Measurements from ENCODE around the gene DOCK9. TPM values are rescaled to one million over a fixed set of nuclear protein-coding genes. Genes with fewer than 3 reads are reported as not detected.
A peak's percentile ranks its signal among the peaks of the same experiment; 100 is the strongest.

The DOCK9 gene
- total RNA-seq, 1 experiment from 2014 or later = 36.6 TPM

GRCh38 chr13:98941536-98941935 lies 36.3 kb downstream of the DOCK9 start:
- Mint-ChIP-seq H3K4me1 (peaks cover 49% of the 10 kb centered on the region), H3K27ac (0 out of 2 replicates have a peak overlapping the region, but pooled peaks have one; percentile 29), H3K9me3 (no peaks in the 10 kb centered on the region), H3K27me3 (ENCODE audit: low read depth) (no peaks in the 10 kb centered on the region), H3K4me3 (no peak overlapping the region), H3K36me3 (no peaks in the 10 kb centered on the region)
- ChIA-PET CTCF (no interaction called here), POLR2A (no interaction called here)
- TF ChIP-seq SOX15 (CRISPR knock-in tag; IDR thresholded peaks at IDR 0.05) = no peak
- TF ChIP-seq, protein P1, sequence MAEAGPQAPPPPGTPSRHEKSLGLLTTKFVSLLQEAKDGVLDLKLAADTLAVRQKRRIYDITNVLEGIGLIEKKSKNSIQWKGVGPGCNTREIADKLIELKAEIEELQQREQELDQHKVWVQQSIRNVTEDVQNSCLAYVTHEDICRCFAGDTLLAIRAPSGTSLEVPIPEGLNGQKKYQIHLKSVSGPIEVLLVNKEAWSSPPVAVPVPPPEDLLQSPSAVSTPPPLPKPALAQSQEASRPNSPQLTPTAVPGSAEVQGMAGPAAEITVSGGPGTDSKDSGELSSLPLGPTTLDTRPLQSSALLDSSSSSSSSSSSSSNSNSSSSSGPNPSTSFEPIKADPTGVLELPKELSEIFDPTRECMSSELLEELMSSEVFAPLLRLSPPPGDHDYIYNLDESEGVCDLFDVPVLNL (CRISPR knock-in tag; IDR thresholded peaks at IDR 0.05; ENCODE audit: borderline replicate concordance, low read depth) = no peak
- TF ChIP-seq SP1 (CRISPR knock-in tag; conservative IDR thresholded peaks at IDR 0.05) = no peak
- TF ChIP-seq ZNF138 (CRISPR knock-in tag; conservative IDR thresholded peaks at IDR 0.05) = no peak
- TF ChIP-seq ZMAT4 (CRISPR knock-in tag; IDR thresholded peaks at IDR 0.05) = no peak
- TF ChIP-seq GRHL2 (CRISPR knock-in tag; IDR thresholded peaks at IDR 0.05; ENCODE audit: insufficient replicate concordance, severe bottlenecking) = no peak
- no peak for TF ChIP-seq ZNF396 (CRISPR knock-in tag; IDR thresholded peaks at IDR 0.05; ENCODE audit: borderline replicate concordance)
- no peak for TF ChIP-seq FOXK1 (CRISPR knock-in tag; IDR thresholded peaks at IDR 0.05)
- no peak for TF ChIP-seq MXD4 (CRISPR knock-in tag; IDR thresholded peaks at IDR 0.05; ENCODE audit: borderline replicate concordance)
- TF ChIP-seq NR1H2 (CRISPR knock-in tag; IDR thresholded peaks at IDR 0.05) = no peak
- TF ChIP-seq JUN (CRISPR knock-in tag; IDR thresholded peaks at IDR 0.05) = no peak
- no peak for TF ChIP-seq TEAD4 (CRISPR knock-in tag; IDR thresholded peaks at IDR 0.05)
- no peak for TF ChIP-seq FOXJ3 (CRISPR knock-in tag; IDR thresholded peaks at IDR 0.05; ENCODE audit: borderline replicate concordance)
- no peak for TF ChIP-seq ZNF416 (CRISPR knock-in tag; IDR thresholded peaks at IDR 0.05)
- TF ChIP-seq, protein P2, sequence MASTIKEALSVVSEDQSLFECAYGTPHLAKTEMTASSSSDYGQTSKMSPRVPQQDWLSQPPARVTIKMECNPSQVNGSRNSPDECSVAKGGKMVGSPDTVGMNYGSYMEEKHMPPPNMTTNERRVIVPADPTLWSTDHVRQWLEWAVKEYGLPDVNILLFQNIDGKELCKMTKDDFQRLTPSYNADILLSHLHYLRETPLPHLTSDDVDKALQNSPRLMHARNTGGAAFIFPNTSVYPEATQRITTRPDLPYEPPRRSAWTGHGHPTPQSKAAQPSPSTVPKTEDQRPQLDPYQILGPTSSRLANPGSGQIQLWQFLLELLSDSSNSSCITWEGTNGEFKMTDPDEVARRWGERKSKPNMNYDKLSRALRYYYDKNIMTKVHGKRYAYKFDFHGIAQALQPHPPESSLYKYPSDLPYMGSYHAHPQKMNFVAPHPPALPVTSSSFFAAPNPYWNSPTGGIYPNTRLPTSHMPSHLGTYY (CRISPR knock-in tag; IDR thresholded peaks at IDR 0.05) = no peak
- no peak for TF ChIP-seq ZNF263 (CRISPR knock-in tag; IDR thresholded peaks at IDR 0.05; ENCODE audit: low read depth)
- DNase-seq (ENCODE audit: low spot score) (no peak), ATAC-seq (no peak)

- TF ChIP-seq, protein P3, sequence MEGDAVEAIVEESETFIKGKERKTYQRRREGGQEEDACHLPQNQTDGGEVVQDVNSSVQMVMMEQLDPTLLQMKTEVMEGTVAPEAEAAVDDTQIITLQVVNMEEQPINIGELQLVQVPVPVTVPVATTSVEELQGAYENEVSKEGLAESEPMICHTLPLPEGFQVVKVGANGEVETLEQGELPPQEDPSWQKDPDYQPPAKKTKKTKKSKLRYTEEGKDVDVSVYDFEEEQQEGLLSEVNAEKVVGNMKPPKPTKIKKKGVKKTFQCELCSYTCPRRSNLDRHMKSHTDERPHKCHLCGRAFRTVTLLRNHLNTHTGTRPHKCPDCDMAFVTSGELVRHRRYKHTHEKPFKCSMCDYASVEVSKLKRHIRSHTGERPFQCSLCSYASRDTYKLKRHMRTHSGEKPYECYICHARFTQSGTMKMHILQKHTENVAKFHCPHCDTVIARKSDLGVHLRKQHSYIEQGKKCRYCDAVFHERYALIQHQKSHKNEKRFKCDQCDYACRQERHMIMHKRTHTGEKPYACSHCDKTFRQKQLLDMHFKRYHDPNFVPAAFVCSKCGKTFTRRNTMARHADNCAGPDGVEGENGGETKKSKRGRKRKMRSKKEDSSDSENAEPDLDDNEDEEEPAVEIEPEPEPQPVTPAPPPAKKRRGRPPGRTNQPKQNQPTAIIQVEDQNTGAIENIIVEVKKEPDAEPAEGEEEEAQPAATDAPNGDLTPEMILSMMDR (IDR thresholded peaks at IDR 0.05) = no peak
- TF ChIP-seq, protein P4, sequence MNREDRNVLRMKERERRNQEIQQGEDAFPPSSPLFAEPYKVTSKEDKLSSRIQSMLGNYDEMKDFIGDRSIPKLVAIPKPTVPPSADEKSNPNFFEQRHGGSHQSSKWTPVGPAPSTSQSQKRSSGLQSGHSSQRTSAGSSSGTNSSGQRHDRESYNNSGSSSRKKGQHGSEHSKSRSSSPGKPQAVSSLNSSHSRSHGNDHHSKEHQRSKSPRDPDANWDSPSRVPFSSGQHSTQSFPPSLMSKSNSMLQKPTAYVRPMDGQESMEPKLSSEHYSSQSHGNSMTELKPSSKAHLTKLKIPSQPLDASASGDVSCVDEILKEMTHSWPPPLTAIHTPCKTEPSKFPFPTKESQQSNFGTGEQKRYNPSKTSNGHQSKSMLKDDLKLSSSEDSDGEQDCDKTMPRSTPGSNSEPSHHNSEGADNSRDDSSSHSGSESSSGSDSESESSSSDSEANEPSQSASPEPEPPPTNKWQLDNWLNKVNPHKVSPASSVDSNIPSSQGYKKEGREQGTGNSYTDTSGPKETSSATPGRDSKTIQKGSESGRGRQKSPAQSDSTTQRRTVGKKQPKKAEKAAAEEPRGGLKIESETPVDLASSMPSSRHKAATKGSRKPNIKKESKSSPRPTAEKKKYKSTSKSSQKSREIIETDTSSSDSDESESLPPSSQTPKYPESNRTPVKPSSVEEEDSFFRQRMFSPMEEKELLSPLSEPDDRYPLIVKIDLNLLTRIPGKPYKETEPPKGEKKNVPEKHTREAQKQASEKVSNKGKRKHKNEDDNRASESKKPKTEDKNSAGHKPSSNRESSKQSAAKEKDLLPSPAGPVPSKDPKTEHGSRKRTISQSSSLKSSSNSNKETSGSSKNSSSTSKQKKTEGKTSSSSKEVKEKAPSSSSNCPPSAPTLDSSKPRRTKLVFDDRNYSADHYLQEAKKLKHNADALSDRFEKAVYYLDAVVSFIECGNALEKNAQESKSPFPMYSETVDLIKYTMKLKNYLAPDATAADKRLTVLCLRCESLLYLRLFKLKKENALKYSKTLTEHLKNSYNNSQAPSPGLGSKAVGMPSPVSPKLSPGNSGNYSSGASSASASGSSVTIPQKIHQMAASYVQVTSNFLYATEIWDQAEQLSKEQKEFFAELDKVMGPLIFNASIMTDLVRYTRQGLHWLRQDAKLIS (CRISPR knock-in tag; IDR thresholded peaks at IDR 0.05; ENCODE audit: borderline replicate concordance) = no peak
- no peak for TF ChIP-seq HMGXB4 (CRISPR knock-in tag; IDR thresholded peaks at IDR 0.05)
- no peaks in the 10 kb centered on the region for H3K27me3 Mint-ChIP-seq (ENCODE audit: low read depth)
- H3K9me3 Mint-ChIP-seq = no peaks in the 10 kb centered on the region
- no peak overlapping the region for H3K4me3 Mint-ChIP-seq
- ChIA-PET POLR2A (no interaction called here), CTCF (no interaction called here)
- H3K36me3 Mint-ChIP-seq = no peaks in the 10 kb centered on the region; the same call in 1 of the 2 replicates
- ATAC-seq (no peak), DNase-seq (ENCODE audit: low spot score) (no peak)
- H3K27ac Mint-ChIP-seq = no peak overlapping the region
- peaks cover 47% of the 10 kb centered on the region for H3K4me1 Mint-ChIP-seq
Observed at GRCh38 chr13:98941126-98941525, 36.7 kb downstream of the DOCK9 start.

Data from WTC11 (cell line).